ENCODE results near the gene OR51B6. TPM values are rescaled to one million over a fixed set of nuclear protein-coding genes. Genes with fewer than 3 reads are reported as not detected.
"Not testable (repeated sequence)": the region's sequence is repeated elsewhere in the genome, so short reads cannot be mapped to it uniquely, and the experiment has no call there.

Gene OR51B6
- total RNA-seq, 1 donor from 2014 or later, result not detected

DNA sequence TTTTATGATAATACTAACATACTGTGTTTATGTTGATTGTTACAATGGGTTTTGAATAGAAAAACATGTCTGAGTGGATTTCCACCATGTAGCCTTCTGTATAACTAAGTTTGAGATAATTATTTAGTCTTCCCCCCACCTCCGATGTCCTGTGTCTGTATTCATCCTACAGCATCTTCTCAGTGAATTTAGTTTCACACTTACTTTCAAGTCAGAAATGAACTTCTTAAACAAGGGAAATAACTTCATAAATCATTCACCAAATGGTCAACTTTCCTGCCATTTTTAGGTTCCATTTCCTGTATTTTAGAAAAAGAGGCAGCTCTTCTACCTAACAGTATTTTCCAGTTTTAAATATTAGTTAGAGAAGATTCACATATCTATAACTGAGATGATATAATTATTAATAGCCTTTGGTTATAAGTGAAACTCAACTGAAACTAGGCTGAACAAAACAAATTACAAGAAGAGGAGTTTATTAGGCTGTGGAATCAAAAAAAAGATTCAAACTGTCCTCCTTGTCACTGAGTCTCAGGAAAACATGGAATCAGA is 11.5 kb upstream of the OR51B6 start:
- no peak overlapping the region for H3K27ac Mint-ChIP-seq

DNA sequence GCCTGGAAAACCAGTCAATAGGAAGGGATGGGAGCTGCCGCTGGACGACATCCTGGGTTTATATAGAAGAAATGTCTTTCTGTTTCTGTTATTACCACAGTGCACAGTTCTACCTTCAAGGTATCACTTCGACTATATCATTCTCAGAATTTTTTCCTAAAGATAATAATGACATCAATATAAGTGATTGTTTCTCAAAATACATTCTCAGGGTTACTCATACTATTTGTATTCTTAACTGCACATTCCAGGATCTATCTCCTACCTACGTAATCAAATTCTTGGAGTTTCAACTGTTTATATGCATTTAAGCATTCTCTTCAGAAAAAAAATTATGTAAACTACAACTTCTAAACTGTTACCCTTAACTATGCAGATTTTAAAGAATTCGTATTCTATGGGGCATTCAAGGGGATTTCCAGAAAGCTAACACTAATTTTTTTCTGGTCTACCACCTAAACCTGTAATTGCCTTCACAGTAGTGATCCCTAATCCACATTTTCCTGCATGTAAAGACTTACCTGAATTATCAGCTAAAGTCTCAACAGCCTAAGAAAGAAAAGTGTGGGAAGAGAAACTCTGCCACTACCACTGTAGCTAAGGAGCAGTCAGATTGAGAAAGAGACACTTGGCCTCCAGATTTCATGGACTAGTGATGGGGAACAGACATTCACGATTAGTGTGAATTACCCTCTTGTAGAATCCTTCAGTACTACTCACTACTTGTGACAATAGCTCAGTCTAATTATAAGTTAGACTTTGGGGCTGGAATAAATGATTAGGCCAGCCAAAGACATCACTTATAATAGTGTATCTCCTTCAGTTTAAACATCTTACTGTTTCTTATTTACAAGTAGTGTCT is 7.6 kb upstream of the OR51B6 start, which contains the start of gene OR51B5:
Gene OR51B5, minus strand, starts transcription at position 51 of the 862 bp plus-strand sequence. Its CDS starts 0 bp downstream, at position 51.
- Mint-ChIP-seq H3K27ac (no peak within 1 kb of the TSS), H3K4me1 (no peaks in the 10 kb centered on the region), H3K4me3 (no peak within 1 kb of the TSS), H3K36me3 (no peaks in the 10 kb centered on the region), H3K9me3 (no peaks in the 10 kb centered on the region), H3K27me3 (ENCODE audit: low read depth) (peaks cover 16% of the 10 kb centered on the region)
- no peak for DNase-seq (ENCODE audit: low spot score in 2 of 2, unreplicated experiment in 2 of 2)
- TF ChIP-seq, protein P1, sequence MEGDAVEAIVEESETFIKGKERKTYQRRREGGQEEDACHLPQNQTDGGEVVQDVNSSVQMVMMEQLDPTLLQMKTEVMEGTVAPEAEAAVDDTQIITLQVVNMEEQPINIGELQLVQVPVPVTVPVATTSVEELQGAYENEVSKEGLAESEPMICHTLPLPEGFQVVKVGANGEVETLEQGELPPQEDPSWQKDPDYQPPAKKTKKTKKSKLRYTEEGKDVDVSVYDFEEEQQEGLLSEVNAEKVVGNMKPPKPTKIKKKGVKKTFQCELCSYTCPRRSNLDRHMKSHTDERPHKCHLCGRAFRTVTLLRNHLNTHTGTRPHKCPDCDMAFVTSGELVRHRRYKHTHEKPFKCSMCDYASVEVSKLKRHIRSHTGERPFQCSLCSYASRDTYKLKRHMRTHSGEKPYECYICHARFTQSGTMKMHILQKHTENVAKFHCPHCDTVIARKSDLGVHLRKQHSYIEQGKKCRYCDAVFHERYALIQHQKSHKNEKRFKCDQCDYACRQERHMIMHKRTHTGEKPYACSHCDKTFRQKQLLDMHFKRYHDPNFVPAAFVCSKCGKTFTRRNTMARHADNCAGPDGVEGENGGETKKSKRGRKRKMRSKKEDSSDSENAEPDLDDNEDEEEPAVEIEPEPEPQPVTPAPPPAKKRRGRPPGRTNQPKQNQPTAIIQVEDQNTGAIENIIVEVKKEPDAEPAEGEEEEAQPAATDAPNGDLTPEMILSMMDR (IDR thresholded peaks at IDR 0.05; ENCODE audit: unreplicated experiment), result no peak

More for the DNA sequence above, 11.5 kb upstream of the OR51B6 start:
- peaks cover 2% of the 10 kb centered on the region for H3K27me3 Mint-ChIP-seq (ENCODE audit: low read depth)
- TF ChIP-seq, protein P1 (IDR thresholded peaks at IDR 0.05; ENCODE audit: unreplicated experiment), result no peak
- no peaks in the 10 kb centered on the region for H3K36me3 Mint-ChIP-seq
- no peaks in the 10 kb centered on the region for H3K4me1 Mint-ChIP-seq
- H3K9me3 Mint-ChIP-seq, result no peaks in the 10 kb centered on the region
- no peak overlapping the region for H3K4me3 Mint-ChIP-seq
- DNase-seq (ENCODE audit: low spot score in 2 of 2, unreplicated experiment in 2 of 2), result no peak

DNA sequence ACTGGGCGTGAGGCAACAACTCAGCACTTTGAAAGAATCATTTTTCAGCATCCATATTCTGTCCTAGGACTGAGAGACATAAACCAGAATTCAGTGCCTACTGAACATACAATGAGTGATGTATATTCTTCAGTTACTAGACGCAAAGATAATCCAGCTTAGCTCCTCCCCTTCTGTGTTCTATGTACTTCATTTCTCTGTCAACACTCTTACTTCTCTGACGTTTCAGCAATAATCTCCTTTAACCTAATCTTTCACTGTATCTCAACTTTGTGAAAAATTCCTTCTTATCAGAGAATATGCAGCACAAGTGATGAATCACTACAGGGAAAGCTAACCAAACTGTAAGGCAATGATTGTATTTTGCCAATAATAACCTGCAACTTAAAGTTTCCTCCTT is 5.5 kb upstream of the OR51B6 start:
- Mint-ChIP-seq H3K4me1 (no peaks in the 10 kb centered on the region), H3K36me3 (no peaks in the 10 kb centered on the region), H3K27ac (no peak overlapping the region), H3K27me3 (ENCODE audit: low read depth) (peaks cover 24% of the 10 kb centered on the region), H3K4me3 (no peak overlapping the region), H3K9me3 (no peaks in the 10 kb centered on the region)
- TF ChIP-seq, protein P1 (IDR thresholded peaks at IDR 0.05; ENCODE audit: unreplicated experiment), result no peak
- no peak for DNase-seq (ENCODE audit: low spot score in 2 of 2, unreplicated experiment in 2 of 2)

DNA sequence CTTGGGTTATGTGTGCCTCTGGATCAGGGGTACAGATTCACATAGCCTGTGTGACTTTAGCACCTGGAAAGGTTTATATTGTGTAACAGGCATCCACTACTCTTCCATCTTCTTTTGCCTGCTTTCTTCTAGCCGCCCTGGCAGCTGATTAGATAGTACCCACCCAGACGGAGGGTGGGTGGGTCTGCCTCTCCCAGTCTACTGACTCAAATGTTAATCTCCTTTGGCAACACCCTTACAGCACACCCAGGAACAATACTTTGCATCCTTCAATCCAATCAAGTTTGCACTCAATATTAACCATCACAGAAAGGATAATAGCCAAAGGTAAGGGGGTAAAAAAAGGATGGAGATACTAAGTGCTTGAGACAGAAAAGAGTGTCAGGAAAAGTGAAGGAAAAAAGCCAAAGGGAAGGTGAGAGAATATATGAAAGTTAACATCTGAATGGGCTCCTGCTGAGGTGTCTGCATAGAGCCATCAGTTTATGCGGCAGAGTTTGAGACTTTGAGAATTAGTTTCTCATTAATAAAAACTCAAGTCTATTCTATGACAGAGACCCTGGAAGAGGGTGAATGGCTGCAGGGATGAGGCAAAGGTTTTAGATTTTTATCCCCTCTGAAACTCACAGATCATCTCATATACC is 2.6 kb upstream of the OR51B6 start:
- Mint-ChIP-seq H3K27me3 (ENCODE audit: low read depth) (peaks cover 24% of the 10 kb centered on the region), H3K4me3 (no peak overlapping the region), H3K36me3 (no peaks in the 10 kb centered on the region), H3K27ac (no peak overlapping the region), H3K9me3 (no peaks in the 10 kb centered on the region), H3K4me1 (no peaks in the 10 kb centered on the region)
- TF ChIP-seq, protein P1 (IDR thresholded peaks at IDR 0.05; ENCODE audit: unreplicated experiment), result no peak
- DNase-seq (ENCODE audit: low spot score in 2 of 2, unreplicated experiment in 2 of 2), result no peak

DNA sequence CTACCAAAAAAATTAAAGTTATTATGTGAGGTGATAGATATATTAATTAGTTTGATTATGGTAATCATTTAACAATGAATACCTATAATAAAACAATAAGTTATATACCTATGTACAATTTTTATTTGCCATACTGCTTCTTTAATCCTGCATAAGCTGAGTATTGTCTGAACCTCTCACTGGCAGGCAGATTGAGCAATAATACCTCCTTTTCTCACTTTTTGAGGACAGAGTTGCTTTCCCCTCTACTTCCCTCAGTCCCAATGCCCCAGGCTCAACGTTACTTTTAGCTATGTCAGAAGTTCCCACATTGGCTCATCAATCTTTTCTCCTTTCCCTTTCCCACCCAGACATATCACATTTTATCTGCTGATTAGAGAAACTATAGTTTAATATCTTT is 1.8 kb upstream of the OR51B6 start:
- no peaks in the 10 kb centered on the region for H3K36me3 Mint-ChIP-seq
- H3K4me3 Mint-ChIP-seq, result no peak overlapping the region
- H3K4me1 Mint-ChIP-seq, result no peaks in the 10 kb centered on the region
- no peaks in the 10 kb centered on the region for H3K9me3 Mint-ChIP-seq
- TF ChIP-seq, protein P1 (IDR thresholded peaks at IDR 0.05; ENCODE audit: unreplicated experiment), result no peak
- no peak overlapping the region for H3K27ac Mint-ChIP-seq
- peaks cover 24% of the 10 kb centered on the region for H3K27me3 Mint-ChIP-seq (ENCODE audit: low read depth)
- DNase-seq (ENCODE audit: low spot score in 2 of 2, unreplicated experiment in 2 of 2), result no peak

DNA sequence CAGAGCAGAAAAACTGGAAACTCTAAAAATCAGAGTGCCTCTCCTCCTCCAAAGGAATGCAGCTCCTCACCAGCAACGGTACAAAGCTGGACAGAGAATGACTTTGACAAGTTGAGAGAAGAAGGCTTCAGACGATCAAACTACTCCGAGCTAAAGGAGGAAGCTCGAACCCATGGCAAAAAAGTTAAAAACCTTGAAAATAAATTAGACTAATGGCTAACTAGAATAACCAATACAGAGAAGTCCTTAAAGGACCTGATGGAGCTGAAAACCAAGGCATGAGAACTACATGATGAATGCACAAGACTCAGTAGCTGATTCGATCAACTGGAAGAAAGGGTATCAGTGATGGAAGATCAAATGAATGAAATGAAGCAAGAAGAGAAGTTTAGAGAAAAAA is 4.7 kb downstream of the OR51B6 start:
- not testable (repeated sequence) for H3K27ac Mint-ChIP-seq; H3K4me1 Mint-ChIP-seq; H3K9me3 Mint-ChIP-seq; H3K36me3 Mint-ChIP-seq; H3K4me3 Mint-ChIP-seq; H3K27me3 Mint-ChIP-seq (ENCODE audit: low read depth); DNase-seq (ENCODE audit: low spot score in 2 of 2, unreplicated experiment in 2 of 2)

Data from mesothelial cell of epicardium (in vitro differentiated cells).